SHP77 treated with DMSO at 0.1 percent for 48 hours (cell line): ENCODE data around the gene THOC1.

Experiments used
- DNase-seq: peaks from one replicate; lab custom pipeline; 2025; lab: John Stamatoyannopoulos, UW

The THOC1 gene

GRCh38 chr18:274313-274712, 6.5 kb upstream of the THOC1 start:
- DNase-seq, result no peak

- DNase-seq, result no peak
Observed at GRCh38 chr18:273525-273924, 5.7 kb upstream of the THOC1 start.

GRCh38 chr18:272650-273049, 4.8 kb upstream of the THOC1 start:
- DNase-seq, result no peak

GRCh38 chr18:269480-270095, 1.7 kb upstream of the THOC1 start:
- no peak for DNase-seq

- DNase-seq, result no peak
Observed at GRCh38 chr18:267380-267687, 513 bp downstream of the THOC1 start.

- DNase-seq, result no peak
Observed at GRCh38 chr18:261398-262073, 6.3 kb downstream of the THOC1 start.

GRCh38 chr18:260547-260946, 7.3 kb downstream of the THOC1 start:
- no peak for DNase-seq

GRCh38 chr18:255171-255570, 12.7 kb downstream of the THOC1 start:
- no peak for DNase-seq

- no peak for DNase-seq
Observed at GRCh38 chr18:253121-253520, 14.7 kb downstream of the THOC1 start.

GRCh38 chr18:251572-251971, 16.3 kb downstream of the THOC1 start:
- no peak for DNase-seq

- no peak for DNase-seq
Observed at GRCh38 chr18:250685-251084, 17.2 kb downstream of the THOC1 start.

GRCh38 chr18:248053-248452, 19.8 kb downstream of the THOC1 start:
- DNase-seq, result no peak

GRCh38 chr18:245282-245847, 22.5 kb downstream of the THOC1 start:
- no peak for DNase-seq

- DNase-seq, result no peak
Observed at GRCh38 chr18:240175-240574, 27.7 kb downstream of the THOC1 start.

GRCh38 chr18:231563-231962, 36.3 kb downstream of the THOC1 start:
- no peak for DNase-seq

GRCh38 chr18:228586-228985, 39.3 kb downstream of the THOC1 start:
- no peak for DNase-seq

- no peak for DNase-seq
Observed at GRCh38 chr18:227902-228301, 39.9 kb downstream of the THOC1 start.

GRCh38 chr18:227374-227773, 40.5 kb downstream of the THOC1 start:
- no peak for DNase-seq

GRCh38 chr18:225745-226144, 42.1 kb downstream of the THOC1 start:
- DNase-seq, result no peak

GRCh38 chr18:220708-221107, 47.1 kb downstream of the THOC1 start:
- no peak for DNase-seq

- no peak for DNase-seq
Observed at GRCh38 chr18:217532-218336, 50.1 kb downstream of the THOC1 start.

- no peak for DNase-seq
Observed at GRCh38 chr18:215448-216010, 52.3 kb downstream of the THOC1 start.

GRCh38 chr18:213966-214365, 53.9 kb downstream of the THOC1 start:
- DNase-seq, result no peak
